GM21723 (cell line): Measurements from ENCODE around the gene ATN1.

Experiments used
- ATAC-seq: cut with Tn5 transposase; IDR thresholded peaks from one replicate; pipeline ENCODE4 v1.9.1; 2021; ENCODE audit warnings: mild to moderate bottlenecking, moderate library complexity; ENCODE audit not compliant: unreplicated experiment

ATN1 gene

GRCh38 chr12:6966351-6966750, 38.6 kb downstream of the ATN1 start:
- no peak for ATAC-seq

GRCh38 chr12:6967651-6968100, 39.9 kb downstream of the ATN1 start:
- ATAC-seq = no peak

- ATAC-seq = no peak
Measured at GRCh38 chr12:6968426-6968825, 40.7 kb downstream of the ATN1 start.

GRCh38 chr12:6970096-6970527, 42.4 kb downstream of the ATN1 start:
- no peak for ATAC-seq

- ATAC-seq = no peak
Measured at GRCh38 chr12:6974180-6974579, 46.4 kb downstream of the ATN1 start.

GRCh38 chr12:6975297-6976032, 47.7 kb downstream of the ATN1 start:
- ATAC-seq = no peak

GRCh38 chr12:6977653-6978052, 49.9 kb downstream of the ATN1 start:
- ATAC-seq = no peak

- no peak for ATAC-seq
Measured at GRCh38 chr12:6978188-6978587, 50.4 kb downstream of the ATN1 start.

GRCh38 chr12:6978611-6979011, 50.9 kb downstream of the ATN1 start:
- ATAC-seq = no peak

GRCh38 chr12:6979021-6979420, 51.3 kb downstream of the ATN1 start:
- ATAC-seq = no peak

GRCh38 chr12:6979453-6979852, 51.7 kb downstream of the ATN1 start:
- ATAC-seq = no peak

- no peak for ATAC-seq
Measured at GRCh38 chr12:6980075-6980474, 52.3 kb downstream of the ATN1 start.

- ATAC-seq = no peak
Measured at GRCh38 chr12:6980740-6981139, 53.0 kb downstream of the ATN1 start.

- ATAC-seq = no peak
Measured at GRCh38 chr12:6981152-6982052, 53.6 kb downstream of the ATN1 start.

GRCh38 chr12:6982532-6982931, 54.8 kb downstream of the ATN1 start:
- no peak for ATAC-seq

- ATAC-seq = no peak
Measured at GRCh38 chr12:6987956-6988553, 60.3 kb downstream of the ATN1 start.
